ENCODE data around the gene CACNG5. TPM values are rescaled to one million over a fixed set of nuclear protein-coding genes. Genes with fewer than 3 reads are reported as not detected.
A peak's percentile ranks its signal among the peaks of the same experiment; 100 is the strongest.

The CACNG5 gene
- polyA plus RNA-seq, 3 donors = not detected

DNA sequence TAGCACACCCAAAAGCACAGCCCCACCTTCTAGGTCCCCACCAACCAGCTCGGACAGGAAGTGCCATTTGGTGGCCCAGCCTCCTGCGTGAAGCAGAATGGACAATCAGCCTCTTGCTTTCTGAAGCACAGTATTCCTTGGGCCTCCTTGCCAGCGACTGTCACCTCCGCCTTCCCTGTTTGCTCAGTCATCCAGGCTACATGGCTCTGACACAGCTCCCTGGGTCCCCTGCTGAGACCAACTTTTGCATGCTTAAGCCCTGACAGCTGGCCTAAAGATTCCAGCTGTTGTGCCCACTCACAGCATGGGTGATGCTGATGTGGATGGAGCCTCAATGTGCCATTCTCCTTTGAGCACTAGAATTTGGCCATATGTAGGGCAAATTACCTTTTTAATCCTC is 4.5 kb upstream of the CACNG5 start:
- 32% methylated on average over 4 of the region's 4 CpGs for WGBS (ENCODE audit: insufficient coverage)
- Histone ChIP-seq H3K4me1 (ENCODE audit: control insufficient read depth in 1 of 2, insufficient read depth in 2 of 2, low read length in 2 of 2) (no peaks in the 10 kb centered on the region), H3K9me3 (replicated peaks in 1 of 2; ENCODE audit: control insufficient read depth in 1 of 2, insufficient read depth in 1 of 2, low read length in 2 of 2) (peaks cover 0 to 3% of the 10 kb centered on the region in 2 donors), H3K27me3 (ENCODE audit: control insufficient read depth in 2 of 2, insufficient read depth in 2 of 2, low read length in 2 of 2) (peaks cover 12 to 46% of the 10 kb centered on the region in 2 donors), H3K27ac (ENCODE audit: low read depth in 1 of 2, low read length in 2 of 2) (no peak overlapping the region), H3K4me2 (replicated peaks; ENCODE audit: extremely low read depth, low read length, poor library complexity, severe bottlenecking) (no peak overlapping the region), H2AFZ (ENCODE audit: insufficient read depth, low read depth, low read length, poor library complexity, severe bottlenecking) (no peak overlapping the region), H3K36me3 (replicated peaks in 1 of 2; ENCODE audit: control insufficient read depth in 1 of 2, insufficient read depth in 2 of 2, low read length in 2 of 2) (no peaks in the 10 kb centered on the region), H3K79me2 (ENCODE audit: insufficient read depth, low read length) (no peaks in the 10 kb centered on the region), H4K20me1 (ENCODE audit: insufficient read depth, low read length) (no peaks in the 10 kb centered on the region), H3K9ac (ENCODE audit: insufficient read depth, low read length, poor library complexity, severe bottlenecking) (no peak overlapping the region), H3K4me3 (replicated peaks in 1 of 3; ENCODE audit: low read depth in 2 of 3, low read length in 3 of 3) (no peak overlapping the region)
- TF ChIP-seq, protein P1, sequence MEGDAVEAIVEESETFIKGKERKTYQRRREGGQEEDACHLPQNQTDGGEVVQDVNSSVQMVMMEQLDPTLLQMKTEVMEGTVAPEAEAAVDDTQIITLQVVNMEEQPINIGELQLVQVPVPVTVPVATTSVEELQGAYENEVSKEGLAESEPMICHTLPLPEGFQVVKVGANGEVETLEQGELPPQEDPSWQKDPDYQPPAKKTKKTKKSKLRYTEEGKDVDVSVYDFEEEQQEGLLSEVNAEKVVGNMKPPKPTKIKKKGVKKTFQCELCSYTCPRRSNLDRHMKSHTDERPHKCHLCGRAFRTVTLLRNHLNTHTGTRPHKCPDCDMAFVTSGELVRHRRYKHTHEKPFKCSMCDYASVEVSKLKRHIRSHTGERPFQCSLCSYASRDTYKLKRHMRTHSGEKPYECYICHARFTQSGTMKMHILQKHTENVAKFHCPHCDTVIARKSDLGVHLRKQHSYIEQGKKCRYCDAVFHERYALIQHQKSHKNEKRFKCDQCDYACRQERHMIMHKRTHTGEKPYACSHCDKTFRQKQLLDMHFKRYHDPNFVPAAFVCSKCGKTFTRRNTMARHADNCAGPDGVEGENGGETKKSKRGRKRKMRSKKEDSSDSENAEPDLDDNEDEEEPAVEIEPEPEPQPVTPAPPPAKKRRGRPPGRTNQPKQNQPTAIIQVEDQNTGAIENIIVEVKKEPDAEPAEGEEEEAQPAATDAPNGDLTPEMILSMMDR (IDR thresholded peaks at IDR 0.05) = no peak
- Mint-ChIP-seq H3K9me3 (peaks cover 0 to 8% (median 2%) of the 10 kb centered on the region in 7 donors), H3K27me3 (ENCODE audit: low read depth in 3 of 3) (peaks cover 49 to 56% (median 56%) of the 10 kb centered on the region in 3 donors), H3K36me3 (no peaks in the 10 kb centered on the region), H3K27ac (no peak overlapping the region), H3K4me1 (peaks cover 2% of the 10 kb centered on the region), H3K4me3 (no peak overlapping the region)
- intact Hi-C loops (cut with micrococcal nuclease) = loop anchor here in 1 of 2 donors (5.0 kb wide), 1 partner anchor 48 kb away; no protein-coding TSS in a partner anchor
- DNase-seq = no peak

DNA sequence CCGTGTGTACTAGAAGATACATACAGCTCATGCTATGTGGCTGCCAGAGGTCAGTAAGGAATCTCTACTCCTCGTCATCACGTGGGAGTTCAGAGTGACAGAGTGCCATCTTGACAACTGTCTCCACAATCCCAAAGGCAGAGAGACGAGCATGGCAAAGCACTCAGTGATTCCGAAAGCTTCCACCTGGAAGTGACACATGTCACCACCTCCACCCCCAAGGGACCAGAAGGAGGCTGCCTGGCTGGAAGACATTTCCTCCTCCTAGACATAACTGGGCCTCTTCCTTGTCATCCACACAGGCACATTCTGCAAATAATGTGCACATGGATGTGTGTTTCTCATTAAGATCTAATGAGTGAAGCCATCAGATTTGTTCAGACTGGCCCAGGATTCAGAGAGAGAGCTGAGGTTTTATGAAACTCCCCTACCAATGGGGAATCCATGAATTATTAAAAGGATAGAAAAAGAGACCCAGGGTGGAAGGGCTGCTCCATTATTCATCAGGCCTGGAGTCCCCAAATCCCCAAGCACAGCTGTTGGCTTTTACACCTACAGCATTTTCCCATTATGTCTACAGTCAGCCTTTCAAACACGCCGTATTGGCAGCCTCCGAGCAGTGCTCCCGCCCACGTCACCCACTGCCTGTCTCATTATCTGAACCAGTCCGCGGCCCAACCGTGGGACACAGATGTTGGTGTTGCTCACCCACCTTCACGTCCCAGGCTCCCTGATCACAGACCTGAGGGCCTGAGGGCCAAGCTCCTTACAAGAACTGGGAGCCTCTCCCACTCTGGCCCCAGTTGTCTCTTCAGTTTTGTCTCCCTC is 3.3 kb upstream of the CACNG5 start:
- TF ChIP-seq, protein P1 (IDR thresholded peaks at IDR 0.05) = no peak
- Mint-ChIP-seq H3K27ac (no peak overlapping the region), H3K4me1 (peaks cover 2% of the 10 kb centered on the region), H3K4me3 (peak overlapping the region in 1 of 2 donors; percentile 17), H3K27me3 (ENCODE audit: low read depth in 3 of 3) (peaks cover 59 to 67% (median 62%) of the 10 kb centered on the region in 3 donors), H3K36me3 (no peaks in the 10 kb centered on the region), H3K9me3 (peaks cover 0 to 8% (median 0%) of the 10 kb centered on the region in 7 donors)
- intact Hi-C loops (cut with micrococcal nuclease) = loop anchor here in 1 of 2 donors (5.0 kb wide), 1 partner anchor 49 kb away; no protein-coding TSS in a partner anchor
- no peak for DNase-seq
- H3K9ac ChIP-seq (ENCODE audit: insufficient read depth, low read length, poor library complexity, severe bottlenecking) = no peak overlapping the region
- no peak overlapping the region for H3K4me3 ChIP-seq (replicated peaks in 1 of 3; ENCODE audit: low read depth in 2 of 3, low read length in 3 of 3)
- H3K4me2 ChIP-seq (replicated peaks; ENCODE audit: extremely low read depth, low read length, poor library complexity, severe bottlenecking) = no peak overlapping the region
- peaks cover 12 to 56% of the 10 kb centered on the region in 2 donors for H3K27me3 ChIP-seq (ENCODE audit: control insufficient read depth in 2 of 2, insufficient read depth in 2 of 2, low read length in 2 of 2)
- H3K4me1 ChIP-seq (ENCODE audit: control insufficient read depth in 1 of 2, insufficient read depth in 2 of 2, low read length in 2 of 2) = no peaks in the 10 kb centered on the region
- H2AFZ ChIP-seq (ENCODE audit: insufficient read depth, low read depth, low read length, poor library complexity, severe bottlenecking) = no peak overlapping the region
- H3K79me2 ChIP-seq (ENCODE audit: insufficient read depth, low read length) = no peaks in the 10 kb centered on the region
- no peaks in the 10 kb centered on the region for H3K36me3 ChIP-seq (replicated peaks in 1 of 2; ENCODE audit: control insufficient read depth in 1 of 2, insufficient read depth in 2 of 2, low read length in 2 of 2)
- no peaks in the 10 kb centered on the region for H4K20me1 ChIP-seq (ENCODE audit: insufficient read depth, low read length)
- no peak overlapping the region for H3K27ac ChIP-seq (ENCODE audit: low read depth in 1 of 2, low read length in 2 of 2)
- WGBS (ENCODE audit: insufficient coverage) = 96% methylated on average over 12 of the region's 14 CpGs
- no peaks in the 10 kb centered on the region for H3K9me3 ChIP-seq (replicated peaks in 1 of 2; ENCODE audit: control insufficient read depth in 1 of 2, insufficient read depth in 1 of 2, low read length in 2 of 2)

Data from CD14-positive monocyte (primary cell).